SJCRH30 (cell line): ENCODE results near the gene MUC21. TPM values are rescaled to one million over a fixed set of nuclear protein-coding genes. Genes with fewer than 3 reads are reported as not detected.
"Not testable (repeated sequence)": the region's sequence is repeated elsewhere in the genome, so short reads cannot be mapped to it uniquely, and the experiment has no call there.

Source experiments
- DNase-seq, 2 experiments: peaks; one replicate each; pipeline ENCODE4 v3.0.0-alpha.2; 2015 to 2020
- H3K27ac ChIP-seq: fragments of 250-450 bp; sonication (Bioruptor Pico); 2 replicates; pipeline ENCODE4 v1.5.1; 2020; ENCODE audit warnings: mild to moderate bottlenecking, moderate library complexity
- H3K27me3 ChIP-seq: fragments of 250-450 bp; sonication (Bioruptor Pico); 2 replicates; pipeline ENCODE4 v1.5.1; 2020; ENCODE audit warnings: mild to moderate bottlenecking, moderate library complexity
- H3K36me3 ChIP-seq: fragments of 250-450 bp; sonication (Bioruptor Pico); 2 replicates; pipeline ENCODE4 v1.5.1; 2020; ENCODE audit warnings: mild to moderate bottlenecking, moderate library complexity
- H3K4me1 ChIP-seq: fragments of 250-450 bp; sonication (Bioruptor Pico); 2 replicates; pipeline ENCODE4 v1.5.1; 2020; ENCODE audit warnings: mild to moderate bottlenecking, moderate library complexity
- H3K4me3 ChIP-seq: fragments of 250-450 bp; sonication (Bioruptor Pico); 2 replicates; pipeline ENCODE4 v1.5.1; 2020; ENCODE audit warnings: mild to moderate bottlenecking, moderate library complexity
- H3K9me3 ChIP-seq: fragments of 250-450 bp; sonication (Bioruptor Pico); replicated peaks from 2 replicates; pipeline ENCODE4 v1.5.1; 2020; ENCODE audit warnings: mild to moderate bottlenecking, moderate library complexity
- total RNA-seq: library from RNA; depleted of rRNA; stranded (reverse); fragments of >200 nt; shearing (Covaris generic); gene quantifications from 2 replicates; pipeline ENCODE4 v1.2.3, GENCODE V29; 2014

MUC21 gene
- total RNA-seq, 1 experiment from 2014 or later, result not detected

DNA sequence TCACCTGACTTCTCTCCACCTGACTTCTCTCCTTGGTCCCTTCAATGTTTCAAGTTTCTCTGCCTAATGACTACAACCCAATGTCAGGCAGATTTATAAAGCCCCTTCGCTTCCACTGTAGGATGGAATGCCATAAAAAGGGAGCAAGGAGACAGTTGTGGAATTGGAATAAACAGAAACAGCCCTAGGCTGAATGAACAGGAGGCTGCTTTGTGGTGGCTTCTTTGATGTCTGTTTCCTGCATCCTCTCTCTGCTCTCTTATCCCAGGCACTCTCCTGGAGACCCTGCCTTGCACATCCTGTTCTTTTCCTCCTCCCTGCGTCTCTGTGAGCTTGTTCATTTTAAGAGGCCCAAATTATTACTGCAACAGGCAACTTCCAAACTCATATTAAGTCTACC, 25.8 kb upstream of the MUC21 start:
- H3K36me3 ChIP-seq, result no peaks in the 10 kb centered on the region
- H3K27ac ChIP-seq, result no peak overlapping the region
- peaks cover 5% of the 10 kb centered on the region for H3K4me1 ChIP-seq
- H3K4me3 ChIP-seq, result no peak overlapping the region
- no peak for DNase-seq
- no peaks in the 10 kb centered on the region for H3K9me3 ChIP-seq
- H3K27me3 ChIP-seq, result peaks cover 4% of the 10 kb centered on the region; the same call in 1 of the 2 replicates

- Histone ChIP-seq H3K4me3 (no peak overlapping the region), H3K4me1 (no peaks in the 10 kb centered on the region), H3K27ac (no peak overlapping the region), H3K36me3 (no peaks in the 10 kb centered on the region), H3K9me3 (no peaks in the 10 kb centered on the region), H3K27me3 (no peaks in the 10 kb centered on the region; the same call in 1 of the 2 replicates)
- no peak for DNase-seq
Observed at GRCh38 chr6:30960907-30961673, 22.4 kb upstream of the MUC21 start.

- no peak overlapping the region for H3K4me3 ChIP-seq
- DNase-seq, result no peak
- no peaks in the 10 kb centered on the region for H3K4me1 ChIP-seq
- H3K27me3 ChIP-seq, result no peaks in the 10 kb centered on the region
- no peaks in the 10 kb centered on the region for H3K36me3 ChIP-seq
- H3K9me3 ChIP-seq, result no peaks in the 10 kb centered on the region
- no peak overlapping the region for H3K27ac ChIP-seq
Observed at GRCh38 chr6:30962716-30963115, 20.8 kb upstream of the MUC21 start.

DNA sequence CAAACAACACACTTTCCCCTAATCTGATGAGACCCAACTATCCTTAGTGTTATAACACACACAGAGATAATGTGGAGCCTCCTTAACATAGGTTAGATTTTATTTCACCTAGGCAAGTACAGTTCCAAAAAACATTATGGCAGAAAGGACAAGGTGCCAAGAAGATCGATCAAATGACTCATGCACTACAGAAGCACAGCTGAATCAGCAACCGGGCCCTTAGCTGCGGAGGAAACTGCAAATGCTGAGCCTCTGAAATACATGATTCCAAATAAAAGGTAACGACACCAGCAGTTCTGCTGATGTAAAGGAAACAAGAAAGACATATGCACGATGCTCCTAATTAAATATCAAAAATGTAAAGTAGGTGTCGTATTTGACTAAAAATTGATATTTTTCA, 19.9 kb upstream of the MUC21 start:
- no peaks in the 10 kb centered on the region for H3K27me3 ChIP-seq
- DNase-seq, result no peak

GRCh38 chr6:30964075-30964474, 19.4 kb upstream of the MUC21 start:
- Histone ChIP-seq H3K4me1 (no peaks in the 10 kb centered on the region), H3K9me3 (no peaks in the 10 kb centered on the region), H3K4me3 (no peak overlapping the region), H3K27ac (no peak overlapping the region), H3K36me3 (no peaks in the 10 kb centered on the region), H3K27me3 (no peaks in the 10 kb centered on the region)
- no peak for DNase-seq

More for the DNA sequence above, 19.9 kb upstream of the MUC21 start:
- no peaks in the 10 kb centered on the region for H3K36me3 ChIP-seq
- no peaks in the 10 kb centered on the region for H3K4me1 ChIP-seq
- H3K27ac ChIP-seq, result no peak overlapping the region
- no peak overlapping the region for H3K4me3 ChIP-seq
- H3K9me3 ChIP-seq, result no peaks in the 10 kb centered on the region

GRCh38 chr6:30965140-30965601, 18.3 kb upstream of the MUC21 start:
- Histone ChIP-seq H3K27ac (no peak overlapping the region), H3K4me1 (no peaks in the 10 kb centered on the region), H3K4me3 (no peak overlapping the region), H3K36me3 (no peaks in the 10 kb centered on the region), H3K9me3 (no peaks in the 10 kb centered on the region), H3K27me3 (no peaks in the 10 kb centered on the region)
- no peak for DNase-seq

GRCh38 chr6:30966154-30966553, 17.4 kb upstream of the MUC21 start:
- Histone ChIP-seq H3K27ac (no peak overlapping the region), H3K27me3 (no peaks in the 10 kb centered on the region), H3K4me1 (no peaks in the 10 kb centered on the region), H3K4me3 (no peak overlapping the region), H3K36me3 (no peaks in the 10 kb centered on the region), H3K9me3 (no peaks in the 10 kb centered on the region)
- no peak for DNase-seq

DNA sequence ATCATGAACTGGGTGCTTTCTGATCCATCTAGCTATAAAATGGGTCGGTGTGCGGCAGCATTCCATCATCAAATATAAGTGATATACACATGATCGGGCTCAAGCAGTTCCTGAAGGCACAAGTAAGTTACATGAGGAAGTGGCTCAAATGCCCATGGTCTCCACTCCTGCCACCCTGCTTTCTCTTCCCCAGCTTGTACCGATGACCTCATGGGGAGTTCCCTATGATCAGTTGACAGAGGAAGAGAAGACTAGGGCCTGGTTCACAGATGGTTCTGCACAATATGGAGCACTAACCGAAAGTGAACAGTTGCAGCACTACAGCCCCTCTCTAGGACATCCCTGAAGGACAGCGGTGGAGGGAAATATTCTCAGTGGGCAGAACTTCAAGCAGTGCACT, 14.3 kb upstream of the MUC21 start:
- H3K9me3 ChIP-seq, H3K27ac ChIP-seq, H3K4me1 ChIP-seq, H3K36me3 ChIP-seq, H3K27me3 ChIP-seq, DNase-seq, H3K4me3 ChIP-seq: not testable (repeated sequence)

- H3K9me3 ChIP-seq, result no peaks in the 10 kb centered on the region
- H3K4me3 ChIP-seq, result no peak overlapping the region
- H3K4me1 ChIP-seq, result no peaks in the 10 kb centered on the region
- DNase-seq, result no peak
- no peaks in the 10 kb centered on the region for H3K27me3 ChIP-seq
- no peaks in the 10 kb centered on the region for H3K36me3 ChIP-seq
- no peak overlapping the region for H3K27ac ChIP-seq
Observed at GRCh38 chr6:30970946-30971345, 12.6 kb upstream of the MUC21 start.

- H3K27ac ChIP-seq, result no peak overlapping the region
- H3K27me3 ChIP-seq, result no peaks in the 10 kb centered on the region
Observed at GRCh38 chr6:30972816-30973215, 10.7 kb upstream of the MUC21 start.

DNA sequence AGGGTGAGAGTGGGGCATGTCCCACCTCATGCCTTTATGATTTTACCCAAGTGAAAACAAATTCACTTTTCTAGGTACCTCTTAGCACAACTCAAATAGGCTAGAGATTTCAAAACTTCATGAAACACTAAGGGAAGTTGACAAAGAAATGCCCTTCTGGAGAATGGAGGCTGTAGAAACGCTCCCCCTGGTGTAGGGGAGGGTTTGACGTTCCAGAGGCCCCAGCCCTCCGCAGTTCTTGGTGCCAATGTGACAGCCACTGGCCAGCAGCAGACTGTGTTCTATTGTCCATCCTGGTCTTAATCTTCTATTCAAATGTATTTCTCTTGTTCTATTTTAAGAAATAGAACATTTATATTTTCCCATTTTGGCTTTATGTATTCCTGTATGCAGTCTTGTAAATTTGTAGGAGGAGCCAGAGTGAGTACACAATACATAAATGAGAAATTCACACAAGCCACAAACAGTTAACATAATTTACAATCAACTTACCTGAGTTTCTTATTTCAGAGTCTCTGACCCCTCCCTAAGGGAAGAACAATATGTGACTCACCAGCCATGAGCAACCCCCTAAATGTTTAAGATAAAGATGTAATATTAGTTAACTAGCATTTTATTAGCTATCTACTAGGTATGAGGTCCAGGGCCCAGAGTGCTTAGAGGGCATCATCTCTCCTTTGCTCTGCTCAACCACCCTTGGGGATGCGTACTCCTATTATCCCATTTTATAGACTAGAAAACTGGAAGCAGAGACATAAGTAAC, 8.8 kb upstream of the MUC21 start:
- Histone ChIP-seq H3K9me3 (no peaks in the 10 kb centered on the region), H3K4me3 (no peak overlapping the region), H3K4me1 (no peaks in the 10 kb centered on the region), H3K27ac (no peak overlapping the region), H3K27me3 (0 out of 2 replicates have a peak, but pooled peaks cover 5% of the 10 kb centered on the region), H3K36me3 (no peaks in the 10 kb centered on the region)
- no peak for DNase-seq

More at GRCh38 chr6:30972816-30973215, 10.7 kb upstream of the MUC21 start:
- no peaks in the 10 kb centered on the region for H3K9me3 ChIP-seq
- no peaks in the 10 kb centered on the region for H3K4me1 ChIP-seq
- DNase-seq, result no peak
- H3K36me3 ChIP-seq, result no peaks in the 10 kb centered on the region
- H3K4me3 ChIP-seq, result no peak overlapping the region

GRCh38 chr6:30979141-30979540, 4.4 kb upstream of the MUC21 start:
- DNase-seq, result no peak
- H3K27me3 ChIP-seq, result 0 out of 2 replicates have a peak, but pooled peaks cover 5% of the 10 kb centered on the region
- H3K9me3 ChIP-seq, result no peaks in the 10 kb centered on the region
- H3K4me1 ChIP-seq, result no peaks in the 10 kb centered on the region
- no peaks in the 10 kb centered on the region for H3K36me3 ChIP-seq
- no peak overlapping the region for H3K4me3 ChIP-seq
- H3K27ac ChIP-seq, result no peak overlapping the region

DNA sequence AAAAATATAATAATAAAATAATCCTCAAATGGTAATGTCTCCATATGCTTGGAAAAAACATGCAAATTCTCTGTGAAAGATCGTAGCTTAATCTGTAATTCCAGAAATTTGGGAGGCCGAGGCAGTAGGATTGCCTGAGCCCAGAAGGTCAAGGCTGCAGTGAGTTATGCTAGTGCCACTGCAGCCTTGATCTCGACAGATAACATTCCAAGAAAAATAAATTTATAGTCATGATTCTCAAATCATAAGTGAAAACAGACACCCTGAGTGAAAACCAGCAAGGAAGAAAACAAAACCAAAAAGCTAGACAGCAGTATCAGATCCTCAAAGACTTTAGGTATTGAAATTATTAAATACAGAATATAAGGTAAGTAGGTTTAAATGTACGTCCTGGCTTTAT, 3.8 kb upstream of the MUC21 start:
- DNase-seq, result no peak
- H3K36me3 ChIP-seq, result no peaks in the 10 kb centered on the region
- no peaks in the 10 kb centered on the region for H3K4me1 ChIP-seq

GRCh38 chr6:30981942-30982772, 1.4 kb upstream of the MUC21 start:
- Histone ChIP-seq H3K27ac (no peak overlapping the region), H3K4me3 (no peak overlapping the region), H3K4me1 (no peaks in the 10 kb centered on the region), H3K27me3 (0 out of 2 replicates have a peak, but pooled peaks cover 5% of the 10 kb centered on the region), H3K36me3 (no peaks in the 10 kb centered on the region), H3K9me3 (no peaks in the 10 kb centered on the region)
- DNase-seq, result peak in 1 of 2 experiments; percentile 26

More for the DNA sequence above, 3.8 kb upstream of the MUC21 start:
- Histone ChIP-seq H3K9me3 (no peaks in the 10 kb centered on the region), H3K27ac (no peak overlapping the region), H3K4me3 (no peak overlapping the region), H3K27me3 (0 out of 2 replicates have a peak, but pooled peaks cover 5% of the 10 kb centered on the region)
